ENCODE data around the gene COX19. TPM values are rescaled to one million over a fixed set of nuclear protein-coding genes. Genes with fewer than 3 reads are reported as not detected.

COX19 gene
- total RNA-seq, 1 experiment from 2014 or later = 14.0 TPM

DNA sequence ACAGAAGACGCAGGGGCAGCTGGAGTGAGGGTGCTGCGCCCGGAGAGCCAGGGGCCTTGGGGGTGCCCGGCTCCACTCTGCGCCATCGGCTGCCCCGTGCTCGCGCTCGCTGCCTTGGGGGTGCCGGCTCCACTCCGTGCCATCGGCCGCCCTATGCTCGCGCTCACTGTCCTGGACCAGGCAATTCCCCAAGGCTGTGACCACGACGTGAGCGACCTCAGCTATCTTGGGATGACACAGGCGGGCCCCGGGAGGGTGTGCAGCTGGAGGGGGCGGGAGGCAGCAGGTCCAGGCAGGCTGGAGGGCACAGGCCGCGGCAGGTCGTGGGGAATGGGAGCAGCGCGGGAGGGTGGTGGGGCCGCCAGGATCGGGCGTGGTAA, 37.4 kb upstream of the COX19 start:
- DNase-seq (ENCODE audit: low read depth, low spot score) = no peak
- no peak for ATAC-seq

More for the DNA sequence above, 37.4 kb upstream of the COX19 start:
- no peak overlapping the region for H3K4me3 ChIP-seq (replicated peaks in 1 of 2; ENCODE audit: low read depth in 1 of 2, low read length in 2 of 2)
- CTCF ChIA-PET = no interaction called here
- TF ChIP-seq YY1 (IDR thresholded peaks at IDR 0.05; ENCODE audit: extremely low read depth, insufficient replicate concordance, low read depth, low read length) (no peak), CEBPB (IDR thresholded peaks at IDR 0.05; ENCODE audit: low read depth) (no peak), RAD21 (IDR thresholded peaks at IDR 0.05; ENCODE audit: low read depth) (no peak), SIN3A (IDR thresholded peaks at IDR 0.05; ENCODE audit: low read depth) (no peak), CBX3 (IDR thresholded peaks at IDR 0.05; ENCODE audit: low read depth) (no peak), EZH2 (IDR thresholded peaks at IDR 0.05) (no peak), FOSL1 (IDR thresholded peaks at IDR 0.05; ENCODE audit: low read depth) (no peak), SRF (IDR thresholded peaks at IDR 0.05; ENCODE audit: low read depth) (no peak), ZFX (IDR thresholded peaks at IDR 0.05) (no peak), SP1 (IDR thresholded peaks at IDR 0.05; ENCODE audit: low read depth) (no peak), POLR2AphosphoS5 (IDR thresholded peaks at IDR 0.05; ENCODE audit: low read depth, low read length) (no peak), EGR1 (IDR thresholded peaks at IDR 0.05; ENCODE audit: low read depth) (no peak), POLR2A (IDR thresholded peaks at IDR 0.05; ENCODE audit: borderline replicate concordance, extremely low read depth, insufficient read depth, insufficient read length) (no peak), EZH2phosphoT487 (IDR thresholded peaks at IDR 0.05; ENCODE audit: borderline replicate concordance) (no peak), JUND (IDR thresholded peaks at IDR 0.05) (no peak)
- TF ChIP-seq, protein P1, sequence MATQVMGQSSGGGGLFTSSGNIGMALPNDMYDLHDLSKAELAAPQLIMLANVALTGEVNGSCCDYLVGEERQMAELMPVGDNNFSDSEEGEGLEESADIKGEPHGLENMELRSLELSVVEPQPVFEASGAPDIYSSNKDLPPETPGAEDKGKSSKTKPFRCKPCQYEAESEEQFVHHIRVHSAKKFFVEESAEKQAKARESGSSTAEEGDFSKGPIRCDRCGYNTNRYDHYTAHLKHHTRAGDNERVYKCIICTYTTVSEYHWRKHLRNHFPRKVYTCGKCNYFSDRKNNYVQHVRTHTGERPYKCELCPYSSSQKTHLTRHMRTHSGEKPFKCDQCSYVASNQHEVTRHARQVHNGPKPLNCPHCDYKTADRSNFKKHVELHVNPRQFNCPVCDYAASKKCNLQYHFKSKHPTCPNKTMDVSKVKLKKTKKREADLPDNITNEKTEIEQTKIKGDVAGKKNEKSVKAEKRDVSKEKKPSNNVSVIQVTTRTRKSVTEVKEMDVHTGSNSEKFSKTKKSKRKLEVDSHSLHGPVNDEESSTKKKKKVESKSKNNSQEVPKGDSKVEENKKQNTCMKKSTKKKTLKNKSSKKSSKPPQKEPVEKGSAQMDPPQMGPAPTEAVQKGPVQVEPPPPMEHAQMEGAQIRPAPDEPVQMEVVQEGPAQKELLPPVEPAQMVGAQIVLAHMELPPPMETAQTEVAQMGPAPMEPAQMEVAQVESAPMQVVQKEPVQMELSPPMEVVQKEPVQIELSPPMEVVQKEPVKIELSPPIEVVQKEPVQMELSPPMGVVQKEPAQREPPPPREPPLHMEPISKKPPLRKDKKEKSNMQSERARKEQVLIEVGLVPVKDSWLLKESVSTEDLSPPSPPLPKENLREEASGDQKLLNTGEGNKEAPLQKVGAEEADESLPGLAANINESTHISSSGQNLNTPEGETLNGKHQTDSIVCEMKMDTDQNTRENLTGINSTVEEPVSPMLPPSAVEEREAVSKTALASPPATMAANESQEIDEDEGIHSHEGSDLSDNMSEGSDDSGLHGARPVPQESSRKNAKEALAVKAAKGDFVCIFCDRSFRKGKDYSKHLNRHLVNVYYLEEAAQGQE (IDR thresholded peaks at IDR 0.05; ENCODE audit: low read depth) = no peak
- TF ChIP-seq, protein P2, sequence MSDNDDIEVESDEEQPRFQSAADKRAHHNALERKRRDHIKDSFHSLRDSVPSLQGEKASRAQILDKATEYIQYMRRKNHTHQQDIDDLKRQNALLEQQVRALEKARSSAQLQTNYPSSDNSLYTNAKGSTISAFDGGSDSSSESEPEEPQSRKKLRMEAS (IDR thresholded peaks at IDR 0.05) = no peak
- TF ChIP-seq, protein P3, sequence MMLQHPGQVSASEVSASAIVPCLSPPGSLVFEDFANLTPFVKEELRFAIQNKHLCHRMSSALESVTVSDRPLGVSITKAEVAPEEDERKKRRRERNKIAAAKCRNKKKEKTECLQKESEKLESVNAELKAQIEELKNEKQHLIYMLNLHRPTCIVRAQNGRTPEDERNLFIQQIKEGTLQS (IDR thresholded peaks at IDR 0.05) = no peak
- TF ChIP-seq, protein P4, sequence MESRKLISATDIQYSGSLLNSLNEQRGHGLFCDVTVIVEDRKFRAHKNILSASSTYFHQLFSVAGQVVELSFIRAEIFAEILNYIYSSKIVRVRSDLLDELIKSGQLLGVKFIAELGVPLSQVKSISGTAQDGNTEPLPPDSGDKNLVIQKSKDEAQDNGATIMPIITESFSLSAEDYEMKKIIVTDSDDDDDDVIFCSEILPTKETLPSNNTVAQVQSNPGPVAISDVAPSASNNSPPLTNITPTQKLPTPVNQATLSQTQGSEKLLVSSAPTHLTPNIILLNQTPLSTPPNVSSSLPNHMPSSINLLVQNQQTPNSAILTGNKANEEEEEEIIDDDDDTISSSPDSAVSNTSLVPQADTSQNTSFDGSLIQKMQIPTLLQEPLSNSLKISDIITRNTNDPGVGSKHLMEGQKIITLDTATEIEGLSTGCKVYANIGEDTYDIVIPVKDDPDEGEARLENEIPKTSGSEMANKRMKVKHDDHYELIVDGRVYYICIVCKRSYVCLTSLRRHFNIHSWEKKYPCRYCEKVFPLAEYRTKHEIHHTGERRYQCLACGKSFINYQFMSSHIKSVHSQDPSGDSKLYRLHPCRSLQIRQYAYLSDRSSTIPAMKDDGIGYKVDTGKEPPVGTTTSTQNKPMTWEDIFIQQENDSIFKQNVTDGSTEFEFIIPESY (IDR thresholded peaks at IDR 0.05; ENCODE audit: extremely low read depth, insufficient replicate concordance, low read length) = no peak
- H3K9ac ChIP-seq (ENCODE audit: low read length) = no peak overlapping the region
- no peaks in the 10 kb centered on the region for H3K9me3 ChIP-seq (ENCODE audit: control insufficient read depth in 1 of 2, insufficient read depth in 1 of 2, low read depth in 1 of 2, low read length in 2 of 2)
- 0 out of 2 replicates have a peak, but pooled peaks cover 5% of the 10 kb centered on the region for H3K79me2 ChIP-seq (ENCODE audit: insufficient read depth, low read length)
- no peaks in the 10 kb centered on the region for H3K4me1 ChIP-seq (ENCODE audit: control insufficient read depth in 1 of 2, insufficient read depth in 2 of 2, low read length in 2 of 2)
- no peaks in the 10 kb centered on the region for H3K27me3 ChIP-seq (ENCODE audit: insufficient read depth, low read length)
- H3K27ac ChIP-seq (ENCODE audit: low read depth, low read length) = no peak overlapping the region
- H3K4me2 ChIP-seq (ENCODE audit: low read length) = no peak overlapping the region
- BruUV-seq (replicated peaks) = no TSS peak
- no peaks in the 10 kb centered on the region for H3K9me2 ChIP-seq (ENCODE audit: insufficient read depth)
- H2AFZ ChIP-seq (ENCODE audit: low read depth, low read length, poor library complexity, severe bottlenecking) = no peak overlapping the region
- RAD21 ChIA-PET (ENCODE audit: low non-redundant PET in 1 of 2, low total read pairs in 2 of 2, uncharacterized antibody in 2 of 2, unreplicated experiment in 2 of 2) = no interaction called here
- H4K20me1 ChIP-seq (ENCODE audit: insufficient read depth) = no peaks in the 10 kb centered on the region
- intact Hi-C loops (cut with micrococcal nuclease) = no loop called here
- no peaks in the 10 kb centered on the region for H3K36me3 ChIP-seq (ENCODE audit: control insufficient read depth in 1 of 2, insufficient read depth in 2 of 2, low read length in 2 of 2)
- POLR2A ChIA-PET = no interaction called here

All from HCT116 (cell line).